IMR-90 (cell line): ENCODE data around the gene LRP1B. TPM values are rescaled to one million over a fixed set of nuclear protein-coding genes. Genes with fewer than 3 reads are reported as not detected.

Source experiments
- ATAC-seq: fragments of 200-7000 bp; cut with Tn5 transposase; 2 replicates; pipeline ENCODE4 v1.9.1; 2020; ENCODE audit warnings: low read depth, mild to moderate bottlenecking, moderate library complexity
- BruUV-seq: library from RNA; stranded (reverse); fragments of 400-500 nt; replicated peaks from 2 replicates; lab custom pipeline; 2021; lab: Mats Ljungman, UMichigan
- CTCF ChIA-PET: fragments of 300-600 bp; formaldehyde crosslinking; extraction: SDS; loops from one replicate; lab custom pipeline; 2021; ENCODE audit warnings: antibody characterized with exemption; lab: Yijun Ruan, JAX
- POLR2A ChIA-PET: fragments of 300-600 bp; sonication (Branson Sonifier 250); formaldehyde crosslinking; loops from one replicate; lab custom pipeline; 2022; ENCODE audit warnings: antibody characterized with exemption; ENCODE audit not compliant: unreplicated experiment; lab: Charles Lee
- DNase-seq: peaks from one replicate; pipeline ENCODE4 v3.0.0; 2013
- H2AFZ ChIP-seq: replicated peaks from 2 replicates; pipeline ENCODE3; 2013; ENCODE audit warnings: low read length, mild to moderate bottlenecking; ENCODE audit not compliant: poor library complexity
- H2AK5ac ChIP-seq: 2 replicates; pipeline ENCODE4 v1.6.1; 2013; ENCODE audit warnings: low read depth, low read length, inconsistent platforms
- H2AK9ac ChIP-seq: replicated peaks from 2 replicates; pipeline ENCODE3; 2013; ENCODE audit warnings: mild to moderate bottlenecking, low read depth, low read length, moderate library complexity; ENCODE audit not compliant: poor library complexity
- H2BK120ac ChIP-seq: 2 replicates; pipeline ENCODE4 v1.6.1; 2013; ENCODE audit warnings: low read depth, low read length, inconsistent platforms
- H2BK15ac ChIP-seq: 3 replicates; pipeline ENCODE4 v1.6.1; 2013; ENCODE audit warnings: low read depth, low read length, inconsistent platforms
- H2BK20ac ChIP-seq: 2 replicates; pipeline ENCODE4 v1.6.1; 2013; ENCODE audit warnings: low read depth, mild to moderate bottlenecking, inconsistent platforms, low read length, moderate library complexity
- H2BK5ac ChIP-seq: 2 replicates; pipeline ENCODE4 v1.6.1; 2013; ENCODE audit warnings: mild to moderate bottlenecking, low read depth, low read length, inconsistent platforms; ENCODE audit not compliant: poor library complexity, severe bottlenecking
- H3K14ac ChIP-seq: replicated peaks from 2 replicates; pipeline ENCODE4 v1.6.1; 2013; ENCODE audit warnings: low read depth, low read length, inconsistent platforms
- H3K18ac ChIP-seq: 2 replicates; pipeline ENCODE4 v1.6.1; 2013; ENCODE audit warnings: low read depth, low read length, control low read depth
- H3K23ac ChIP-seq: 2 replicates; pipeline ENCODE4 v1.6.1; 2013; ENCODE audit warnings: low read depth, low read length, inconsistent platforms
- H3K27ac ChIP-seq: 2 replicates; pipeline ENCODE4 v1.5.1; 2013; ENCODE audit warnings: mild to moderate bottlenecking, control low read depth, low read length; ENCODE audit not compliant: insufficient read depth
- H3K27me3 ChIP-seq: 2 replicates; pipeline ENCODE4 v1.6.1; 2013; ENCODE audit warnings: low read length; ENCODE audit not compliant: control insufficient read depth, insufficient read depth
- H3K36me3 ChIP-seq: 2 replicates; pipeline ENCODE4 v1.6.1; 2013; ENCODE audit warnings: low read length, mixed read lengths; ENCODE audit not compliant: control insufficient read depth, insufficient read depth
- H3K4ac ChIP-seq: 2 replicates; pipeline ENCODE4 v1.6.1; 2013; ENCODE audit warnings: low read depth, low read length, inconsistent platforms
- H3K4me1 ChIP-seq: 2 replicates; pipeline ENCODE4 v1.6.1; 2013; ENCODE audit warnings: low read length, mixed read lengths; ENCODE audit not compliant: control insufficient read depth, insufficient read depth
- H3K4me2 ChIP-seq: 2 replicates; pipeline ENCODE4 v1.6.1; 2013; ENCODE audit warnings: low read depth, mild to moderate bottlenecking, control low read depth, low read length, moderate library complexity
- H3K4me3 ChIP-seq: 2 replicates; pipeline ENCODE4 v1.5.1; 2013; ENCODE audit warnings: low read depth, mild to moderate bottlenecking, control low read depth, low read length, moderate library complexity; ENCODE audit not compliant: insufficient read depth
- H3K56ac ChIP-seq: 2 replicates; pipeline ENCODE4 v1.6.1; 2013; ENCODE audit warnings: low read length, inconsistent platforms; ENCODE audit not compliant: insufficient read depth; ENCODE audit errors: extremely low read depth
- H3K79me1 ChIP-seq, 2 experiments: 2 replicates each; pipeline ENCODE4 v1.6.1; 2013; ENCODE audit warnings: low read length in 2 of 2, inconsistent platforms in 1 of 2, low read depth in 1 of 2
- H3K9ac ChIP-seq: 2 replicates; pipeline ENCODE4 v1.6.1; 2013; ENCODE audit warnings: low read depth, low read length, control low read depth
- H3K9me1 ChIP-seq: 2 replicates; pipeline ENCODE4 v1.6.1; 2013; ENCODE audit warnings: low read length, inconsistent platforms; ENCODE audit not compliant: insufficient read depth
- H3K9me3 ChIP-seq: 2 replicates; pipeline ENCODE4 v1.6.1; 2013; ENCODE audit warnings: low read length; ENCODE audit not compliant: control insufficient read depth, insufficient read depth
- H4K20me1 ChIP-seq: 2 replicates; pipeline ENCODE4 v1.6.1; 2013; ENCODE audit warnings: low read length, inconsistent platforms; ENCODE audit not compliant: insufficient read depth
- H4K5ac ChIP-seq: 2 replicates; pipeline ENCODE4 v1.6.1; 2013; ENCODE audit warnings: mild to moderate bottlenecking, low read depth, low read length, control low read depth
- H4K8ac ChIP-seq, 2 experiments: 2 replicates each; pipeline ENCODE4 v1.6.1; 2013; ENCODE audit warnings: low read depth in 2 of 2, low read length in 2 of 2, control low read depth in 1 of 2, inconsistent platforms in 1 of 2
- H4K91ac ChIP-seq: 2 replicates; pipeline ENCODE4 v1.6.1; 2013; ENCODE audit warnings: low read depth, low read length, inconsistent platforms; ENCODE audit not compliant: insufficient read depth
- RAD21 ChIP-seq: IDR thresholded peaks from 2 replicates; pipeline ENCODE4 v1.6.1; 2012; ENCODE audit warnings: low read length, improper control_type of control experiment
- RFX5 ChIP-seq: IDR thresholded peaks from 2 replicates; pipeline ENCODE4 v1.8.0; 2012; ENCODE audit warnings: low read depth, mild to moderate bottlenecking, low read length, moderate library complexity
- WGBS, 2 experiments: methylation state at CpG; one replicate each; pipeline versions ENCODE4 v1.1.5 to v1.1.7; 2013; ENCODE audit warnings: missing lambda C conversion rate in 2 of 2; ENCODE audit not compliant: insufficient read length in 1 of 2; ENCODE audit errors: extremely low coverage in 2 of 2; 5-methylcytosine and 5-hydroxymethylcytosine counted together
- dilution Hi-C: fragments of 300-500 bp; cut with HindIII; formaldehyde crosslinking; loops from one replicate; pipeline ENCODE4 v1.14.3; 2018; ENCODE audit warnings: low sequenced_read_pairs; ENCODE audit not compliant: unreplicated experiment
- in situ Hi-C: fragments of 300-500 bp; cut with MboI; formaldehyde crosslinking; loops from 3 replicates; pipeline ENCODE4 v1.14.3; 2019; ENCODE audit warnings: low sequenced_read_pairs, inconsistent platforms, mixed read lengths
- intact Hi-C: fragments of 100-400 bp; cut with micrococcal nuclease; formaldehyde crosslinking; loops from 2 replicates; pipeline ENCODE4 v1.10.0; 2022
- polyA plus RNA-seq, 3 experiments: library from polyadenylated mRNA; depleted of rRNA; stranded (reverse); fragments of >200 nt; gene quantifications; 2 replicates each; pipeline ENCODE4 v1.2.3, GENCODE V29; 2012; ENCODE audit warnings: low replicate concordance in 1 of 3
- total RNA-seq: library from RNA; depleted of rRNA; stranded (reverse); fragments of >200 nt; gene quantifications from 2 replicates; pipeline ENCODE4 v1.2.3, GENCODE V29; 2012

The LRP1B gene
- total and polyA plus RNA-seq, 2 of the 4 experiments (the other 2 are of a cell fraction) = under 0.01 to 0.02 TPM

DNA sequence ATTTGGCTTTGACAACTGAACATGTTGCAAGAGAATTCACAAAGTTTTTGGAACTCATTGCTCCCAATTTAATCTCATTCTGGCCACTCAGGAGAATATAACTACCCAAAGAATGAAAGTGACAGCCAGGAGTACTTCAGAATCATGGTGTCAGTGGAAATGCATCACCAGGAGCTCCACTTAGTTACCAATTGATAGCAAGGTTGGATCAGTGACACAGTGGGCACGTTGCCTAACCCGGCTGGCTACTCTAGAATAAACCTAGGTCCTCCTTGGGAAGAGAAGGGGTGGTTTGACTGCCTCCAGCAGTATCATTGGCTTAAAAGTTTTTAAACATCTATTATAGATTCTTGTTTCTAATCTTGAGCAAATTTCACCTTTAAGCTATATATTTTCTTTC, 40.0 kb upstream of the LRP1B start:
- no peak overlapping the region for H3K4me3 ChIP-seq
- no peaks in the 10 kb centered on the region for H3K79me1 ChIP-seq
- H3K4me2 ChIP-seq = no peak overlapping the region
- WGBS, 2 experiments = no CpG with 5 or more reads among the region's 2 CpGs
- no peak overlapping the region for H3K23ac ChIP-seq
- ChIA-PET POLR2A (no interaction called here), CTCF (no interaction called here)
- dilution Hi-C loops (no loop called here), in situ Hi-C loops (no loop called here), intact Hi-C loops (no loop called here)
- H4K91ac ChIP-seq = no peak overlapping the region
- H2AK5ac ChIP-seq = no peak overlapping the region
- H3K9me3 ChIP-seq = no peaks in the 10 kb centered on the region
- no peak overlapping the region for H3K56ac ChIP-seq
- DNase-seq = no peak
- H3K9ac ChIP-seq = no peak overlapping the region
- no peaks in the 10 kb centered on the region for H3K27me3 ChIP-seq
- H3K4ac ChIP-seq = no peak overlapping the region
- no peaks in the 10 kb centered on the region for H4K20me1 ChIP-seq
- no peak overlapping the region for H2AFZ ChIP-seq
- H3K9me1 ChIP-seq = no peaks in the 10 kb centered on the region
- no peak overlapping the region for H2AK9ac ChIP-seq
- ATAC-seq = no peak
- H3K14ac ChIP-seq = no peak overlapping the region
- H4K8ac ChIP-seq = no peak overlapping the region
- H2BK5ac ChIP-seq = no peak overlapping the region
- H4K5ac ChIP-seq = no peak overlapping the region
- H2BK15ac ChIP-seq = no peak overlapping the region
- no peaks in the 10 kb centered on the region for H3K36me3 ChIP-seq
- no peak overlapping the region for H2BK120ac ChIP-seq
- H3K18ac ChIP-seq = no peak overlapping the region
- no peaks in the 10 kb centered on the region for H3K4me1 ChIP-seq
- BruUV-seq = no TSS peak
- TF ChIP-seq RFX5 = no peak
- TF ChIP-seq RAD21 = no peak
- H3K27ac ChIP-seq = no peak overlapping the region
- H2BK20ac ChIP-seq = no peak overlapping the region
